Transverse colon (tissue), 4 donors: ENCODE measurements around the gene TSPAN5. TPM values are rescaled to one million over a fixed set of nuclear protein-coding genes. Genes with fewer than 3 reads are reported as not detected.

Experiments
- DNase-seq: peaks from one replicate; pipeline ENCODE4 v3.0.0-alpha.2; 2019
- H3K27ac ChIP-seq, 4 donors: fragments of 200-600 bp; sonication (generic); 2 replicates each; pipeline ENCODE4 v1.5.1; 2016 to 2018; ENCODE audit warnings: inconsistent platforms in 4 of 4
- H3K27me3 ChIP-seq: fragments of 200-600 bp; sonication (generic); 2 replicates; pipeline ENCODE4 v1.5.1; 2017; ENCODE audit warnings: inconsistent platforms
- H3K36me3 ChIP-seq, 4 donors: fragments of 200-600 bp; sonication (generic); 2 replicates each; pipeline ENCODE4 v1.5.1; 2017 to 2019; ENCODE audit warnings: inconsistent platforms in 4 of 4
- H3K4me1 ChIP-seq, 4 donors: fragments of 200-600 bp; sonication (generic); 2 replicates each; pipeline ENCODE4 v1.5.1; 2017 to 2020; ENCODE audit warnings: inconsistent platforms in 4 of 4
- H3K4me3 ChIP-seq, 4 donors: fragments of 200-600 bp; sonication (generic); 1 replicate in 1 of 4; 2 replicates in 3 of 4; pipeline versions ENCODE4 v1.5.1 to v1.6.1; 2017 to 2019; ENCODE audit warnings: inconsistent platforms in 4 of 4
- H3K9me3 ChIP-seq, 2 donors: fragments of 200-600 bp; sonication (generic); 2 replicates each; pipeline ENCODE4 v1.5.1; 2017 to 2019; ENCODE audit warnings: inconsistent platforms in 2 of 2
- EP300 ChIP-seq: sonication (generic); formaldehyde crosslinking; IDR thresholded peaks from one replicate; pipeline ENCODE4 v1.6.1; 2017; ENCODE audit warnings: antibody characterized with exemption, low read depth
- POLR2A ChIP-seq: fragments of 450-650 bp; IDR thresholded peaks from one replicate; pipeline ENCODE4 v1.6.1; 2016; ENCODE audit warnings: antibody characterized with exemption, mild to moderate bottlenecking, moderate library complexity
- POLR2AphosphoS5 ChIP-seq, 3 donors: sonication (generic); formaldehyde crosslinking; IDR thresholded peaks; one replicate each; pipeline ENCODE4 v1.6.1; 2016; ENCODE audit warnings: antibody characterized with exemption in 3 of 3
- WGBS, 2 donors: methylation state at CpG; one replicate each; pipeline ENCODE4 v1.1.5; 2018; ENCODE audit warnings: low coverage in 1 of 2; 5-methylcytosine and 5-hydroxymethylcytosine counted together
- in situ Hi-C, 4 donors: fragments of 200-750 bp; cut with MboI; loops; one replicate each; pipeline versions ENCODE4 v1.15.0 to v1.15.1; 2017; ENCODE audit warnings: low sequenced_read_pairs in 3 of 4, low pct_ligation_motif_present in 1 of 4, low pct_unique_long_range_greater_than_20kb in 1 of 4
- intact Hi-C: fragments of 100-400 bp; cut with DNase I; formaldehyde crosslinking; loops from one replicate; pipeline ENCODE4 v1.15.1; 2023; ENCODE audit warnings: low total_unique reads
- total RNA-seq, 4 donors: library from RNA; depleted of rRNA; stranded (reverse); fragments of >200 nt; gene quantifications; one replicate each; pipeline ENCODE4 v1.1.0, GENCODE V29; 2016
- TF ChIP-seq, protein P1 (sequence below), 5 experiments: fragments of 200-600 bp in 3 of 5; fragments of 450-650 bp in 2 of 5; sonication (generic) in 3 of 5; IDR thresholded peaks; 1 replicate in 2 of 5; 2 replicates in 3 of 5; pipeline ENCODE4 v1.5.1; 2016 to 2017; ENCODE audit warnings: antibody characterized with exemption in 5 of 5, inconsistent platforms in 3 of 5, mild to moderate bottlenecking in 2 of 5, moderate library complexity in 1 of 5

TSPAN5 gene
- total RNA-seq, 4 donors from 2014 or later = 1.1 to 9.6 (median 4.4) TPM

DNA sequence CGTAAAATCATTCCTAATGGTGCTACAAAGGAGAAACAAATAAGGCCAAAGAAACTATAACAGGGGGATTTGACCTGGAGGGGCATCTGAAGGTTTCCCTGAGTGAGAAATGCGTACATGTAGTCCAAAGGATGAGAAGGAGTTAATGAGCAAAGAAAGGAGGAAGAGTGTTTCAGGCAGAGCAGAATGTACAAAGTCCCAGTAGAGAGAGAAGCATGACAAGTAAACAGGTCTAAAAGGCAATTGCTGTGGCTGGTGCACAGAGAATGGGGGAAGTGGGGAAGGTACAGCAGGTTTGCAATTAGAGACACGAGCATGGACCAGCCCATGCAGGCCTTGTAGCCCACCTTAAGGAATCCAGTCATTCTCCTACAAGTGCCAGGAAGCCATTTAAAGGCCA is 145.5 kb downstream of the TSPAN5 start:
- in situ Hi-C loops = no loop called here
- H3K27me3 ChIP-seq = no peaks in the 10 kb centered on the region
- no peak for DNase-seq
- WGBS, 2 donors = 73 to 76% methylated on average over 3 of the region's 3 CpGs
- no peaks in the 10 kb centered on the region for H3K9me3 ChIP-seq
- no peak overlapping the region for H3K4me3 ChIP-seq
- intact Hi-C loops = no loop called here
- H3K27ac ChIP-seq = no peak overlapping the region
- peaks cover 0 to 6% (median 2%) of the 10 kb centered on the region in 4 donors for H3K4me1 ChIP-seq
- H3K36me3 ChIP-seq = no peaks in the 10 kb centered on the region
- TF ChIP-seq POLR2A (no peak), POLR2AphosphoS5 (IDR thresholded peaks at IDR 0.05) (no peak), EP300 (no peak)
- TF ChIP-seq, protein P1, sequence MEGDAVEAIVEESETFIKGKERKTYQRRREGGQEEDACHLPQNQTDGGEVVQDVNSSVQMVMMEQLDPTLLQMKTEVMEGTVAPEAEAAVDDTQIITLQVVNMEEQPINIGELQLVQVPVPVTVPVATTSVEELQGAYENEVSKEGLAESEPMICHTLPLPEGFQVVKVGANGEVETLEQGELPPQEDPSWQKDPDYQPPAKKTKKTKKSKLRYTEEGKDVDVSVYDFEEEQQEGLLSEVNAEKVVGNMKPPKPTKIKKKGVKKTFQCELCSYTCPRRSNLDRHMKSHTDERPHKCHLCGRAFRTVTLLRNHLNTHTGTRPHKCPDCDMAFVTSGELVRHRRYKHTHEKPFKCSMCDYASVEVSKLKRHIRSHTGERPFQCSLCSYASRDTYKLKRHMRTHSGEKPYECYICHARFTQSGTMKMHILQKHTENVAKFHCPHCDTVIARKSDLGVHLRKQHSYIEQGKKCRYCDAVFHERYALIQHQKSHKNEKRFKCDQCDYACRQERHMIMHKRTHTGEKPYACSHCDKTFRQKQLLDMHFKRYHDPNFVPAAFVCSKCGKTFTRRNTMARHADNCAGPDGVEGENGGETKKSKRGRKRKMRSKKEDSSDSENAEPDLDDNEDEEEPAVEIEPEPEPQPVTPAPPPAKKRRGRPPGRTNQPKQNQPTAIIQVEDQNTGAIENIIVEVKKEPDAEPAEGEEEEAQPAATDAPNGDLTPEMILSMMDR (IDR thresholded peaks at IDR 0.05) = no peak

DNA sequence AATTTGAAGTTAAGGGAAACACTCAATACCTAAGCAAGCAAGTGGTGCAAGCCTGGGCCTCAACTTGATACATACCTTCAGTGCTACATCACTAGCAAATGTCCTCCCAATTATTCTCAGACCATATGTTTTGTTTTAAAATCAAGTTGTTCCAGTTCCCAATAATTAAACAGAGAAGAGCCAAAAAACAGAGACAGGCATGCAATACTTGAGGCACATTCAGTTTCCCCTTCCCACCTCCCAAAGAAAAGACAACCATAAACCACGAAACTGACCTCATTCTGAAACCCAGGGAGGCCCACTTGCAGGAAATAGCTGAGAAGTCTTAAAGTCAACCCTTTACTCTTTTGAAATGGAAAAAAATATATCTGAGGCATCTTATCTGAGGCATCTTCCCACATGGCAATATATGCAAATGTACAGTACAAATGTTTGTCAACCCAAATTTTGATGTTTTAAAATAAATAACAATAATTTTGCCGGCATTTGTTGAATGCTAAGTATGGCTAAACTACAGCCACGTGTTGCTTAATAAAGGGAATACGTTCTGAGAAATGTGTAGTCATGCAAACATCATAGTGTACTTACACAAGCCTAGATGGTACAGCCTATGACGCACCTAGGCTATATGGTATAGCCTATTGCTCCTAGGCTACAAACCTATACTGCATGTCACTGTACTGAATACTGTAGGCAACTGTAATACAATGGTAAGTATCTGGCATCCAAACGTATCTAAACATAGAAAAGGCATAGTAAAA is 147.5 kb downstream of the TSPAN5 start:
- no peak for DNase-seq
- H3K9me3 ChIP-seq = no peaks in the 10 kb centered on the region
- no peak overlapping the region for H3K27ac ChIP-seq
- no peak overlapping the region for H3K4me3 ChIP-seq
- no peaks in the 10 kb centered on the region for H3K27me3 ChIP-seq
- intact Hi-C loops (no loop called here), in situ Hi-C loops (no loop called here)
- no peaks in the 10 kb centered on the region for H3K36me3 ChIP-seq
- H3K4me1 ChIP-seq = peaks cover 0 to 6% (median 2%) of the 10 kb centered on the region in 4 donors
- TF ChIP-seq, protein P1 (IDR thresholded peaks at IDR 0.05) = no peak
- TF ChIP-seq POLR2A (no peak), EP300 (no peak), POLR2AphosphoS5 (IDR thresholded peaks at IDR 0.05) (no peak)
- WGBS, 2 donors = 71 to 74% methylated on average over 6 of the region's 6 CpGs

DNA sequence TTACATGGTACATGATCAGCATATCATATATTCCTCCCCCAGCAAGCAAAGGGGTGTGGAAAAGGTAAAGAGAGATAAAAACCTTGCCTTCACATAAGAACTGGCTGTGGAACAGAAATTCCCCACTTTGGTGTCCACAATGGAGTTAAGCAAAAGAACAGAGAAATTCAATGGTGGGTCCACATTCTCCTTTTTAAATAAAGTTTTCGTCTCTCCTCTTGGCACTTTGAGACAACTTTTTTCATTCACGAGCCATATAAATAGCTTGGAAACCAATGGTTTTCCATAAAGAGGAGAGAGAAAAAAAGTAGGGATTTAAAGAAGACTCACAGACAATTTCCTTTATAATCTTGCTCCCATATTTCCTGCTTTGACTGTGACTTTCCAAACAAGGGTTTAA is 148.1 kb downstream of the TSPAN5 start:
- 78 to 90% methylated on average over 2 of the region's 2 CpGs for WGBS, 2 donors
- no peak for DNase-seq
- in situ Hi-C loops (no loop called here), intact Hi-C loops (no loop called here)
- Histone ChIP-seq H3K4me3 (no peak overlapping the region), H3K27me3 (no peaks in the 10 kb centered on the region), H3K27ac (no peak overlapping the region), H3K4me1 (peaks cover 0 to 6% (median 2%) of the 10 kb centered on the region in 4 donors), H3K36me3 (no peaks in the 10 kb centered on the region), H3K9me3 (no peaks in the 10 kb centered on the region)
- TF ChIP-seq POLR2A = no peak
- no peak for TF ChIP-seq POLR2AphosphoS5 (IDR thresholded peaks at IDR 0.05)
- TF ChIP-seq EP300 = no peak
- TF ChIP-seq, protein P1 (IDR thresholded peaks at IDR 0.05) = no peak

DNA sequence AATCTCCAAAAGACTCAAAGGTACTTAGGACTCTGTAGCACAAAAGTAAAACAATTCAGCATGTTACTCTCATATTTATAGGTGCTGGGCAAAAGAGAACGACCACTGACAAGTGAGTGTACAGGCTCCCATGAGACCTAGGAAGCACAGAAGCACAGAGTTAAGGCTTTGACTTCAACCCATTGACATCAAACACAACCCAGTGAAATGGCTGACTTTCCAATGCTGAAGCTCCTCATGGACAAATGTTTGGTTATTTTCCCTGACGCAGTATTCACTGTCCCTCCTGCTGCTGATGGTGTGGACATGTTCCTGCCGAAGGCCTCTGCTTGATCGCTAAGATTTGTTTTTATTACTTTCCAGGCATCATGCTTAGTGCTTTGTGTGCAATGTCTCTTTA is 148.7 kb downstream of the TSPAN5 start:
- Histone ChIP-seq H3K4me1 (peaks cover 0 to 6% (median 2%) of the 10 kb centered on the region in 4 donors), H3K36me3 (no peaks in the 10 kb centered on the region), H3K27ac (no peak overlapping the region), H3K27me3 (no peaks in the 10 kb centered on the region), H3K9me3 (no peaks in the 10 kb centered on the region), H3K4me3 (no peak overlapping the region)
- WGBS, 2 donors = 90 to 100% methylated on average over 1 to 4 of the region's 4 CpGs
- DNase-seq = no peak
- intact Hi-C loops (no loop called here), in situ Hi-C loops (no loop called here)
- TF ChIP-seq, protein P1 (IDR thresholded peaks at IDR 0.05) = no peak
- TF ChIP-seq EP300 = no peak
- no peak for TF ChIP-seq POLR2A
- TF ChIP-seq POLR2AphosphoS5 (IDR thresholded peaks at IDR 0.05) = no peak
